HepG2 (cell line): ENCODE measurements around the gene NUDCD3.

ENCODE experiments used
- E2F1 ChIP-seq: sonication (generic); formaldehyde crosslinking; IDR thresholded peaks from 2 replicates; pipeline ENCODE4 v1.5.0; 2020; ENCODE audit warnings: missing genetic modification reagents
- MAX ChIP-seq: IDR thresholded peaks from 2 replicates; pipeline ENCODE4 v1.6.1; 2012; ENCODE audit warnings: inconsistent platforms
- NFKBIZ ChIP-seq: IDR thresholded peaks from 2 replicates; pipeline ENCODE4 v1.6.1; 2018; ENCODE audit warnings: missing genetic modification reagents, missing compliant biosample characterization
- PRDM4 ChIP-seq: sonication (generic); formaldehyde crosslinking; IDR thresholded peaks from 2 replicates; pipeline ENCODE4 v1.9.0; 2021; ENCODE audit warnings: missing genetic modification reagents, borderline replicate concordance
- XRCC5 ChIP-seq: fragments of 200-400 bp; formaldehyde crosslinking; optimal IDR thresholded peaks from 2 replicates; pipeline ENCODE3; 2017; ENCODE audit warnings: mild to moderate bottlenecking, low read length
- ZBTB43 ChIP-seq: sonication (generic); formaldehyde crosslinking; conservative IDR thresholded peaks from 2 replicates; pipeline ENCODE4 v1.4.0; 2020; ENCODE audit warnings: missing genetic modification reagents
- ZBTB8A ChIP-seq: sonication (generic); formaldehyde crosslinking; IDR thresholded peaks from 2 replicates; pipeline ENCODE4 v1.4.0; 2020; ENCODE audit warnings: mild to moderate bottlenecking, low read depth, missing genetic modification reagents, borderline replicate concordance
- ZFP36 ChIP-seq: fragments of 150-350 bp; IDR thresholded peaks from 2 replicates; pipeline ENCODE4 v1.6.1; 2018; ENCODE audit warnings: borderline replicate concordance, low read length, low read depth; ENCODE audit not compliant: partially characterized antibody
- ZMYM2 ChIP-seq: sonication (generic); formaldehyde crosslinking; IDR thresholded peaks from 2 replicates; pipeline ENCODE4 v1.8.0; 2022; ENCODE audit warnings: mild to moderate bottlenecking, missing genetic modification reagents
- ZNF335 ChIP-seq: sonication (generic); formaldehyde crosslinking; IDR thresholded peaks from 2 replicates; pipeline ENCODE4 v1.4.0; 2020; ENCODE audit warnings: missing genetic modification reagents
- ZNF615 ChIP-seq: sonication (generic); formaldehyde crosslinking; IDR thresholded peaks from 2 replicates; pipeline ENCODE4 v1.5.0; 2020; ENCODE audit warnings: mild to moderate bottlenecking, missing genetic modification reagents, borderline replicate concordance

GRCh38 chr7:44441079-44441478 lies 49.4 kb downstream of the NUDCD3 start:
- TF ChIP-seq NFKBIZ (CRISPR knock-in tag) (no peak), PRDM4 (CRISPR knock-in tag) (no peak), ZMYM2 (CRISPR knock-in tag) (no peak), ZFP36 (no peak), E2F1 (CRISPR knock-in tag) (no peak), XRCC5 (no peak), ZNF615 (CRISPR knock-in tag) (no peak), ZNF335 (CRISPR knock-in tag) (no peak), MAX (no peak), ZBTB8A (CRISPR knock-in tag) (no peak), ZBTB43 (CRISPR knock-in tag) (no peak)
